ENCODE results near the gene KCNJ10. TPM values are rescaled to one million over a fixed set of nuclear protein-coding genes. Genes with fewer than 3 reads are reported as not detected.

KCNJ10 gene
- total RNA-seq, 2 experiments from 2014 or later = 0.29 TPM; not detected in 1

GRCh38 chr1:159955456-159955855 is 114.5 kb downstream of the KCNJ10 start:
- DNase-seq (ENCODE audit: low spot score) = no peak
- H3K9me3 ChIP-seq (ENCODE audit: low read length) = no peaks in the 10 kb centered on the region
- no peak overlapping the region for H3K4me3 ChIP-seq (ENCODE audit: low read depth, low read length, poor library complexity, severe bottlenecking)
- CTCF ChIA-PET (ENCODE audit: unreplicated experiment) = interaction anchor here (1.2 kb wide), 1 partner anchor 52 kb away, joined by 3 read pairs; no protein-coding TSS in a partner anchor
- no peak for TF ChIP-seq EZH2phosphoT487 (IDR thresholded peaks at IDR 0.05; ENCODE audit: borderline replicate concordance, low read depth, low read length)
- TF ChIP-seq CTCF (conservative IDR thresholded peaks at IDR 0.05; ENCODE audit: low read length) = no peak
- intact Hi-C loops (cut with micrococcal nuclease; ENCODE audit: unreplicated experiment) = no loop called here
- no peaks in the 10 kb centered on the region for H3K9me2 ChIP-seq (ENCODE audit: insufficient read depth, low read length)
- H3K36me3 ChIP-seq (ENCODE audit: insufficient read depth, low read length) = no peaks in the 10 kb centered on the region
- H3K4me1 ChIP-seq (ENCODE audit: insufficient read depth, low read length, poor library complexity, severe bottlenecking) = no peaks in the 10 kb centered on the region
- no peaks in the 10 kb centered on the region for H3K79me2 ChIP-seq (ENCODE audit: insufficient read depth, low read depth, low read length)
- H3K4me2 ChIP-seq (ENCODE audit: low read length) = no peak overlapping the region
- no TSS peak for BruUV-seq (replicated peaks)
- POLR2A ChIA-PET = interaction anchor here (0.7 kb wide), 1 partner anchor 37 kb away, joined by 3 read pairs; no protein-coding TSS in a partner anchor
- no peak overlapping the region for H3K27ac ChIP-seq (ENCODE audit: low read depth, low read length, poor library complexity, severe bottlenecking)
- no peaks in the 10 kb centered on the region for H4K20me1 ChIP-seq (ENCODE audit: insufficient read depth, low read length)
- H2AFZ ChIP-seq (ENCODE audit: low read length) = no peak overlapping the region

- no peaks in the 10 kb centered on the region for H3K4me1 ChIP-seq (ENCODE audit: insufficient read depth, low read length, poor library complexity, severe bottlenecking)
- no peak within 1 kb of the TSS for H3K27ac ChIP-seq (ENCODE audit: low read depth, low read length, poor library complexity, severe bottlenecking)
- ChIA-PET POLR2A (interaction anchor here (0.5 to 0.8 kb wide), 3 partner anchors 10 to 1199 kb away, joined by 3 read pairs; no protein-coding TSS in a partner anchor), CTCF (ENCODE audit: unreplicated experiment) (no interaction called here)
- H3K4me2 ChIP-seq (ENCODE audit: low read length) = no peak within 1 kb of the TSS
- H3K4me3 ChIP-seq (ENCODE audit: low read depth, low read length, poor library complexity, severe bottlenecking) = no peak within 1 kb of the TSS
- no peak for TF ChIP-seq EZH2phosphoT487 (IDR thresholded peaks at IDR 0.05; ENCODE audit: borderline replicate concordance, low read depth, low read length)
- no peak for TF ChIP-seq CTCF (conservative IDR thresholded peaks at IDR 0.05; ENCODE audit: low read length)
- H3K79me2 ChIP-seq (ENCODE audit: insufficient read depth, low read depth, low read length) = no peaks in the 10 kb centered on the region
- H2AFZ ChIP-seq (ENCODE audit: low read length) = no peak within 1 kb of the TSS
- no peaks in the 10 kb centered on the region for H3K36me3 ChIP-seq (ENCODE audit: insufficient read depth, low read length)
- intact Hi-C loops (cut with micrococcal nuclease; ENCODE audit: unreplicated experiment) = no loop called here
- BruUV-seq (replicated peaks) = no TSS peak
- no peak for DNase-seq (ENCODE audit: low spot score)
- no peaks in the 10 kb centered on the region for H3K9me3 ChIP-seq (ENCODE audit: low read length)
- H3K9me2 ChIP-seq (ENCODE audit: insufficient read depth, low read length) = no peaks in the 10 kb centered on the region
- no peaks in the 10 kb centered on the region for H4K20me1 ChIP-seq (ENCODE audit: insufficient read depth, low read length)
Observed at GRCh38 chr1:159953536-159954515, 116.1 kb downstream of the KCNJ10 start, which contains the start of gene SLAMF9. SLAMF9 (minus strand) TSS chr1:159954237; CDS start chr1:159954137, 100 bp downstream.
